ENCODE results near the gene SASH1. TPM values are rescaled to one million over a fixed set of nuclear protein-coding genes. Genes with fewer than 3 reads are reported as not detected.

The SASH1 gene
- total RNA-seq, 4 donors from 2014 or later: 132 to 238 (median 160) TPM

DNA sequence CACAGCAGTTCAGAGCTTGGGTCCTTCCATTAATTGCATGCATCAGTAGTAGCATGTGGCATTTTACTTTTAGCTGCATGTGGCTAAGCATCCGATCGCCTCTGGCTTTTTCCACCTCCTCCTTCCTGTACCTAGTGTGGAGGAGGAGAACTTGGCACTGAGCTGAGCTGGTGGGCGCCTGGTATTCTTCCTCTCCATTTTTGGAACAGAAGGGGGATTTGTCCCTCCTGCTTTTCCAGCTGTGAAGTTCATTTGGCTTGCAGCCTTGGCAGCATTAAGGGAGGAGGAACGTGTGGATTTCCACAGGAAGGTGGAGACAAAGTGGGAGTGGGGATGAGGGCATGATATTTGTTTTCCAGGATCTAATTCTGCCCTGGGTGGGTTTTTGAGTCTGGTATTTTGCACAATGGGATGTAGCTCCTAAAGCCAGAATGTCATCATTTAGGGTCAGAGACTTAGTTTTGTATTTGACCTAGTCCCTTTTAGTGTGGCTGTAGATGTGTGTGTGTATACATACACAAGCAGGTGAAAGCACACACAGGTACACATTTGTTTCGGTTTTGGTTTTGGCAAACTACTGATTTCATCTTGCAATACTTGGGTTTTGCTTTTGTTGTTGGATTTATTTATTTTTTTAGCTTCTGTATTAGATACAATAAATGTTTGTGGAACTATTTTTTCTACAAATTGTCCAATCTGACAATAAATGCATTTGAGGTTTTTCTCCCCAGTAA lies 90.0 kb downstream of the SASH1 start:
- peak overlapping the region in 2 of 4 donors; percentile 12 to 22 for H3K27ac ChIP-seq

DNA sequence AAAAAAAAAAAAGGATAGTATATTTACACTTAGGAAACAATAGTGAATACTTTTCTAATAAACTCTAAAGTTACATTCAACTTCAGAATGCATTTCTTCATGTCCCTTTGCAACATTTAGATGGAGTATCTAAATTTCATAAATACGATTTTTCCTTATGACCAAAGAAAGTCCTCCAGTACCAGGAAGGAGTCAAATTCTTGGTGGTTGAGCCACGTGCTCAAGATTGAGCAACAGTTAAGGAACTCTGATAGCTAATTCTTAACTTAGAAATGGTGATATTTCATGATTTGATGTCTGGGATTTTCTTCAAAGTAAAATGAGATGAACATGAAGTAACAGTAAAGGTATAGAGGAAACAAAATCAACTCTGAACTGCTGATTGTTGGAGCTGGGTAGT lies 92.7 kb downstream of the SASH1 start:
- H3K4me1 ChIP-seq: peaks cover 0 to 20% (median 6%) of the 10 kb centered on the region in 4 donors
- 58 to 64% methylated on average over 2 of the region's 2 CpGs for WGBS, 2 donors
- no peak for TF ChIP-seq POLR2A (IDR thresholded peaks at IDR 0.05)
- peak in 1 of 2 donors; percentile 26 for TF ChIP-seq EP300 (IDR thresholded peaks at IDR 0.05)
- no peak for DNase-seq (ENCODE audit: low spot score in 2 of 2)
- no peak overlapping the region for H3K27ac ChIP-seq
- no peak overlapping the region for H3K4me3 ChIP-seq
- H3K27me3 ChIP-seq: no peaks in the 10 kb centered on the region
- no peaks in the 10 kb centered on the region for H3K36me3 ChIP-seq
- no peaks in the 10 kb centered on the region for H3K9me3 ChIP-seq

More for the DNA sequence above, 90.0 kb downstream of the SASH1 start:
- 23 to 28% methylated on average over 5 of the region's 5 CpGs for WGBS, 2 donors
- Histone ChIP-seq H3K27me3 (no peaks in the 10 kb centered on the region), H3K4me3 (no peak overlapping the region), H3K36me3 (no peaks in the 10 kb centered on the region), H3K9me3 (no peaks in the 10 kb centered on the region), H3K4me1 (peaks cover 0 to 17% (median 6%) of the 10 kb centered on the region in 4 donors)
- no peak for DNase-seq (ENCODE audit: low spot score in 2 of 2)
- TF ChIP-seq POLR2A (IDR thresholded peaks at IDR 0.05) (no peak), EP300 (IDR thresholded peaks at IDR 0.05) (peak in 1 of 2 donors; percentile 10)
- TF ChIP-seq, protein P1, sequence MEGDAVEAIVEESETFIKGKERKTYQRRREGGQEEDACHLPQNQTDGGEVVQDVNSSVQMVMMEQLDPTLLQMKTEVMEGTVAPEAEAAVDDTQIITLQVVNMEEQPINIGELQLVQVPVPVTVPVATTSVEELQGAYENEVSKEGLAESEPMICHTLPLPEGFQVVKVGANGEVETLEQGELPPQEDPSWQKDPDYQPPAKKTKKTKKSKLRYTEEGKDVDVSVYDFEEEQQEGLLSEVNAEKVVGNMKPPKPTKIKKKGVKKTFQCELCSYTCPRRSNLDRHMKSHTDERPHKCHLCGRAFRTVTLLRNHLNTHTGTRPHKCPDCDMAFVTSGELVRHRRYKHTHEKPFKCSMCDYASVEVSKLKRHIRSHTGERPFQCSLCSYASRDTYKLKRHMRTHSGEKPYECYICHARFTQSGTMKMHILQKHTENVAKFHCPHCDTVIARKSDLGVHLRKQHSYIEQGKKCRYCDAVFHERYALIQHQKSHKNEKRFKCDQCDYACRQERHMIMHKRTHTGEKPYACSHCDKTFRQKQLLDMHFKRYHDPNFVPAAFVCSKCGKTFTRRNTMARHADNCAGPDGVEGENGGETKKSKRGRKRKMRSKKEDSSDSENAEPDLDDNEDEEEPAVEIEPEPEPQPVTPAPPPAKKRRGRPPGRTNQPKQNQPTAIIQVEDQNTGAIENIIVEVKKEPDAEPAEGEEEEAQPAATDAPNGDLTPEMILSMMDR (IDR thresholded peaks at IDR 0.05): no peak

DNA sequence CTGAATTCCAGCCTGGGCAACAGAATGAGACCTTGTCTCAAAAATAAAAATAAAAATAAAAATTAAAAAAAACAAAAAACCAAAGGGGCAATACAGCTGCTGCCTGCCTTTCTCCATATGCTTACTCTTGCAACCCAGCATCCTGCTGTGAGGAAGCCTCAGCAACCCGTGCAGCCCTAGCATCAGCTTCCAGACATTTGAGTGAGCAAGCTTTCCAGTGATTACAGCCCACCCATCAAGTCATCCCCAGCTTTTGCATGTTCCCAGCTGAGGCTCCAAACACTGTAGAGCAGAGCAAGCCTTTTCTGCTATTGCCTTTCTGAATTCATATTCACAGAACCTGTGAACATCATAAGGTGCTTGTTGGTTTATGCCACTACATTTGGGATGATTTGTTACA lies 93.8 kb downstream of the SASH1 start:
- TF ChIP-seq POLR2A (IDR thresholded peaks at IDR 0.05): no peak
- TF ChIP-seq, protein P1 (IDR thresholded peaks at IDR 0.05): no peak
- Histone ChIP-seq H3K9me3 (no peaks in the 10 kb centered on the region), H3K27ac (no peak overlapping the region), H3K4me1 (peaks cover 0 to 29% (median 12%) of the 10 kb centered on the region in 4 donors), H3K27me3 (no peaks in the 10 kb centered on the region), H3K36me3 (no peaks in the 10 kb centered on the region), H3K4me3 (no peak overlapping the region)
- WGBS, 2 donors: 76 to 85% methylated on average over 1 of the region's 1 CpG
- no peak for DNase-seq (ENCODE audit: low spot score in 2 of 2)

DNA sequence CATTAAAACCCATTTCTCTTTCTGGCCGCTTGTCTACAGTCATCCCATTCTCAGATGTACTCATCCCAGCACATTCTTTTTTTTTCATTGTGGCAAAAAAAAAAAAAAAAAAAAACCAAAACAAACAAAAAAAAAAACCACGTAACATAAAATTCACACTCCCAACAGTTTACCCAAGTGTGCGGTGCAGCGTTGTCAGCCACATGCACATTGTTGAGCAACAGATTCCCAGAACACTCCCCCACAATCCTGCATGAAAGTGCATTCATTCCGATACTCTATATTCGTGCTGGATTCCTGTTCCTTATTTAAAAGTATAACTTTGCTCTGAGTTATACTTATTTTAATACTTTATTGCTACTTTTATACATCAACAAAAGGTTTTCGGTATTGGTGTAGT lies 96.0 kb downstream of the SASH1 start:
- WGBS, 2 donors: 71 to 75% methylated on average over 7 of the region's 7 CpGs
- Histone ChIP-seq H3K36me3 (no peaks in the 10 kb centered on the region), H3K27me3 (no peaks in the 10 kb centered on the region), H3K4me1 (peaks cover 0 to 26% (median 12%) of the 10 kb centered on the region in 4 donors), H3K27ac (no peak overlapping the region), H3K4me3 (no peak overlapping the region), H3K9me3 (no peaks in the 10 kb centered on the region)
- no peak for DNase-seq (ENCODE audit: low spot score in 2 of 2)
- TF ChIP-seq POLR2A (IDR thresholded peaks at IDR 0.05) (no peak), EP300 (IDR thresholded peaks at IDR 0.05) (peak in 1 of 2 donors; percentile 15)
- TF ChIP-seq, protein P1 (IDR thresholded peaks at IDR 0.05): no peak

DNA sequence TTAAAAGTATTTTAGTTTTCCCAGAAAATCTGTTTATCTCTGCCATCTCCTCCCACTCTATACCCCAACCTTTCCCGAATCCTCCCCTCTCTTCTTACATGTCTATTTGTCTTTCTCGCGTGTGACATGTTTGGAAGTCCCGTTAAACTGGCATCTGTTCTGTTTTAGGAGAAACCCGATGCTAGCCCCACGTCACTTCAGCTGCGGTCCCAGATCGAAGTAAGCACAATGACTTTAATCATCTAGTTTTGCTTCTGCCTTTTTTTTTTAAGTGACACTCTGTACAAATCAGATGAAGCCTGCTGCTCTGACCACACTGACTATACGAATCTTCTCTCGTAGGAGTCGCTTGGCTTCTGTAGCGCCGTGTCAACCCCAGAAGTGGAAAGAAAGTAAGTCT lies 97.4 kb downstream of the SASH1 start:
- Histone ChIP-seq H3K4me3 (no peak overlapping the region), H3K27ac (peak overlapping the region in 2 of 4 donors; percentile 77 to 79), H3K36me3 (no peaks in the 10 kb centered on the region), H3K27me3 (no peaks in the 10 kb centered on the region), H3K9me3 (no peaks in the 10 kb centered on the region), H3K4me1 (peaks cover 0 to 31% (median 12%) of the 10 kb centered on the region in 4 donors)
- DNase-seq (ENCODE audit: low spot score in 2 of 2): no peak
- 90 to 94% methylated on average over 13 of the region's 13 CpGs for WGBS, 2 donors
- TF ChIP-seq, protein P1 (IDR thresholded peaks at IDR 0.05): no peak
- no peak for TF ChIP-seq EP300 (IDR thresholded peaks at IDR 0.05)
- TF ChIP-seq POLR2A (IDR thresholded peaks at IDR 0.05): no peak

Measured in tibial nerve (tissue), 4 donors.